ENCODE data around the gene RPS6KA6.

GRCh38 chrX:84165711-84166110 lies 22.3 kb downstream of the RPS6KA6 start:
- TF ChIP-seq CTCF (IDR thresholded peaks at IDR 0.05): no peak
- TF ChIP-seq POLR2A (IDR thresholded peaks at IDR 0.05): no peak
- TF ChIP-seq POLR2AphosphoS5 (IDR thresholded peaks at IDR 0.05; ENCODE audit: insufficient read depth in 1 of 2, low read depth in 1 of 2): no peak
